ENCODE measurements around the gene TRUB2.

Gene TRUB2, protein sequence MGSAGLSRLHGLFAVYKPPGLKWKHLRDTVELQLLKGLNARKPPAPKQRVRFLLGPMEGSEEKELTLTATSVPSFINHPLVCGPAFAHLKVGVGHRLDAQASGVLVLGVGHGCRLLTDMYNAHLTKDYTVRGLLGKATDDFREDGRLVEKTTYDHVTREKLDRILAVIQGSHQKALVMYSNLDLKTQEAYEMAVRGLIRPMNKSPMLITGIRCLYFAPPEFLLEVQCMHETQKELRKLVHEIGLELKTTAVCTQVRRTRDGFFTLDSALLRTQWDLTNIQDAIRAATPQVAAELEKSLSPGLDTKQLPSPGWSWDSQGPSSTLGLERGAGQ

DNA sequence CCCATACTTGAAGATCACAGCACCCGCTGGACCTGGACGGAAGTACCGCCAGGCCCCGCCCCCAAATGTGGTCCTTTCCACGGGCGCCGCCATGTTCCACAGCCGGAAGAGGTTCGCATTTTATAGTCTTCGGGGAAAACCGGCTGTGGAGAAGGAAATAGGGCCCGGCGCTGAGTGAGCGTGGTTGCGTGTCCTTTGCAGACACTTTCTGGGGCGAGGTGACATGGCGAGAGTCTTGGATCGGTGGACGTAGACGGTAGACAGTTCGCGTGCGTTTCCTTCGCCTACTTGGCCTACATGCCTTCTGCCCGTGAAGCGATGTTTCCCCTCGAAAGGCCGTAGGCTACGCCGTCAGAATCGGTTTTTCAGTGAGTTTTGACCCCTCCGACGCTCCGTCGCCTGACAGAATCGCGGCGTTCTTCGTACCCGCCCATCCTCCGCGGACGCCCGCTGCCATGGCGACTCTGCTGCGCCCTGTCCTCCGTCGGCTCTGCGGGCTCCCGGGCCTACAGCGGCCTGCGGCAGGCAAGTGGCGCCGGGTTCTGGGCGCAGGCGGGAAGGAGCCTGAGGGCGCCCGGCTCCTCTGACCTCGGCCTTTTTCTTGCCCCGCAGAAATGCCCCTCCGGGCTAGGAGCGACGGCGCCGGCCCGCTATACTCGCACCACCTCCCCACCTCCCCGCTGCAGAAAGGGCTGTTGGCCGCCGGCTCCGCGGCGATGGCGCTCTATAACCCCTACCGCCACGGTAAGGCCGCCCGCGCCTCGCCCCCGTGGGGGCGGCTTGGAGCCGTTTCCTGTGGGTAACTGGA lies at the start of gene TRUB2, which contains the start of gene COQ4:
TSS of gene TRUB2 (minus strand) at position 44 of the 808 bp plus-strand sequence. CDS start at position 5, 39 bp downstream.
TSS of gene COQ4 (plus strand) at position 436 of the 808 bp plus-strand sequence. CDS start at position 456, 20 bp downstream.
- peak; percentile 96 for DNase-seq

DNA sequence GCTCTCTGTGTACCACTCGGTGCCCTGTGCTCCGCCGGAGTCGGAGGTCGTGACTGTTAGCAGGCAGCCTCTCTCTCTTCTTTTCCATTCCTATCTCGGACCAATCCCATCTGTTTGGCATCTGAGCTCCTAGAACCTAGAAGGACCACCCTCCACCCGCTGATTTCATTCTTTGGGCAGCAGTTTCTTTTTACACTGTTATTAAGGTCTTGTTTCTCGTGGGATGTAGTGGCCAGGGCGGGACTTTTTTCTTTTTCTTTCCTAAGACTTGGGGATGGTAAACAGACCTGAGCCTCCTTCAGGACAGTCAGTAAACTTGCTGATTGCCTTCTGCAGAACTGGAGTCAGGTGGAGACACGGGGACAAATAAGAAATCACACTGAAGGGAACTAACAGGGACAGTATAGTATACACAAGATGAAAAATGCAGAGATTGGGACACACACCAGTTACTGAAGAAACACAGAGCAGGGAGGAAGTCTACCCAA lies 49.4 kb upstream of the TRUB2 start:
- DNase-seq: peak; percentile 11

DNA sequence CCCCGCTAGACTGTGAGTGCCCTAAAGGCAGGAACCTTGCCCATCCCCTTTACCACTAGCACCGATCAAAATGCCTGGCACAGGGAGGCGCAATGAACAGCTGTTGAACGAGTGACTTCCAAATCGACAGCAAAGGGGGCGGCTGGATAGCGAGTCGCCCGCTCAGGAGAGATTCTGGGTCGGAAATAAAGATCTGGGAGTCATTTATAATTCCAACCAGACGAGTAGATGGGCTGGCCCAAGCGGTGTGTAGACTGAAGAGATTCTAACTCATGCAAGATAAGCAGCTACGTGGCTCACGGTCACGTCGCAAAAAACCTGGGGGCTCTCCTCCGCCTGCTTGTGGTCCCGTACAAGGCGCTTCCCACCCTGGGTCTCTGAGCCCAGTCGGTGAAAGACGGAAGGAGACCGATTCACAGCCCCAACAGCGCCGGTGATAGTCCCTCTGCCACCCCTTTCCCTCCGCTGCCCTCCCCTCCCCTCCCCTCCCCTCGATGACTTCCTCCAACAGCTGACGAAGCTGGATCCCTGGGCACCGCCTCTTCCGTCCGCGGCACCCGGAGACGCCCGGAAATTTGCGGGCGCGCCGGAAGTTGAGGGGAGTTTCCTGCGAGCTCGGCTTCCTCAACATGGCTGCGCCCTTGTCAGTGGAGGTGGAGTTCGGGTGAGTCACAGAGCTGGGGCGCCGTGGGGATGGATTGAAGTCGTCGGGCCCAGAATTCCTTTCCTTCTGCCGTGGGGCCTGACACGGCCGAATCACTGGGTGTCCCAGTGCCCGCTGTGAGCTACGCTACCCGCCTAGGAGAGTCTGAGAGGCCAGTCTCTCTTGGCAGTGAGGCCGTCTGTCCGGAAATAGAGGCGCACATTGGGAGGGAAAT lies 48.7 kb upstream of the TRUB2 start, which contains the start of gene URM1:
TSS of gene URM1 (plus strand) at position 623 of the 878 bp plus-strand sequence. CDS start at position 630, 7 bp downstream.
- peak; percentile 98 for DNase-seq

DNA sequence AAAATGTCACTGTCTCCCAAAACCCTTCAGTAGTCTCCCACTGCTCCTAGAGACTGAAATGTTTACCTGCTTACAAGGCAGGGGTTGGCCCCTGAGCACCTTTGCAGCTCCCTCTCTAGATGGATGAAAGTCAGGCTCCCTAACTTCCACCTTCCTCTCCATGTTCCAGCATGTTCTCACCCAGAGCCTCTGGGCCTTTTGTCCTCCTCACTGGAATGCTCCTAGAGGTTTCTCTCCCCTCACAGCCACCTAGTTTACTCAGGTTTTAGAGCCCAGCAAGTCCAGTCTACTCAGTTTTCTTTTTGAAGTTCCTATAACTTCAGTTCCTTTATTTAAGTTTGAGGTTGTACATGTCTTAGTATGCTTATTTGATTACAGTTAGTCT lies 48.1 kb upstream of the TRUB2 start:
- no peak for DNase-seq

DNA sequence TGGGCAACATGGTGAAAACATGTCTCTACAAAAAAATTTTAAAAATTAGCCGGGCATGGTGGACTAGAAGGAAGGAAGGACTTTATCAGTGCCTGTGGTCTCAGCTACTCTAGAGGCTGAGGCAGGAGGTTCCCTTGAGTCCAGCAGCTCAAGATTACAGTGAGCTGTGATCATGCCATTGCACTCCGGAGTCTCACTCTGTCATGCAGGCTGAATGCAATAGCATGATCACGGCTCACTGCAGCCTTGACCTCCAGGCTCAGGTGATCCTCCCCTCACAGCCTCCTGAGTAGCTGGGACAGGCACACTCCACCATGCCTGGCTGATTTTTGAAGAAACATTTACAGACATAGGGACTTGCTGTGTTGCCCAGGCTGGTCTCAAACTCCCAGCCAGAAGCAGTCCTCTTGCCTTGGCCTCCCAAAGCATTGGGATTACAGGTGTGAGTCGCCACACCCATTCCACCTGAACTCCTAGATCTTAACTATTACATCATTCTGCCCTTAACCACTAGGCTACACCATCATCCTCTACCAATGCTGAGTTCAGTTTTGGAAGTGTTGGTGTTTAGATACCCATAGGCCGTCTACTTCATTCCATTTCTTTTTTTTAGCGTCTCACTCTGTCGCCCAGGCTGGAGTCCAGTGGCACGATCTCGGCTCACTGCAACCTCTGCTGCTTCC lies 46.9 kb upstream of the TRUB2 start:
- DNase-seq: no peak

DNA sequence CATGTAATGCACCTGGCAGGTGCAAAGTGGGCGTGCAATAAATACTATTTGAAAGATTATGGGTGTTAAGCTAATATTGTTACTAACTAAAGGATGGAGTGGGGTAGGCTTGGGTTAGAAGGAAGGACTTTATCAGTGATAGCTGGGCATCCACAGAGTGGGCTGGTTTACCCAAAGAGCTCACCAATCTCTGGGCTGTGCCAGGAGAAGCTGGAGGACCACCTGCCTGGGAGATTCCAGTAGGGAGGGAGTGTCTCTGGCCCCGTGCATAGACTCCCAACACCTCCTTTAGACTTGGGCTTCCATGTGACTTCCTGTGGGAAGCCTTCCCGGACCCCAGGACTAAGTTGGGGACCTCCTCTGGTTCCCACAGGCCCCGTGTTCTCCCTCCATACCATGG lies 43.3 kb upstream of the TRUB2 start:
- DNase-seq: no peak

DNA sequence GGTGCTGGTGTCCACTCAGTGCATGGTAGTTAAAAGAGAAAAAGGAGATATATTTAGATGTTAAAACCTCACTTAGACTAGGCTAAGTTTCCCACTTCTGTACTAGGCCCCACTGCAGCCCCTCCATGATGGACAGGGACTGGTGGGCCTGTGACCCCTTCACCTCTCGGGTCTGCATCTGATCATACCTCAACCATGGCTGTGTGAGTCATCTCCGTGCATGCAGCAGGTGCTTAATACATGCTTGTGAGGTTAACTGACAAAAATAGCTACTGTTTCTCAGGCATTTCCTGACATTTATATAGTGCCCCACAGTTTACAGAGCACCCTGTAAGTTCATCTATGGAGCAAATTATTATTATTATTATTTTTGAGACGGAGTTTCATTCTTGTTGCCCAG lies 40.5 kb upstream of the TRUB2 start:
- DNase-seq: no peak

DNA sequence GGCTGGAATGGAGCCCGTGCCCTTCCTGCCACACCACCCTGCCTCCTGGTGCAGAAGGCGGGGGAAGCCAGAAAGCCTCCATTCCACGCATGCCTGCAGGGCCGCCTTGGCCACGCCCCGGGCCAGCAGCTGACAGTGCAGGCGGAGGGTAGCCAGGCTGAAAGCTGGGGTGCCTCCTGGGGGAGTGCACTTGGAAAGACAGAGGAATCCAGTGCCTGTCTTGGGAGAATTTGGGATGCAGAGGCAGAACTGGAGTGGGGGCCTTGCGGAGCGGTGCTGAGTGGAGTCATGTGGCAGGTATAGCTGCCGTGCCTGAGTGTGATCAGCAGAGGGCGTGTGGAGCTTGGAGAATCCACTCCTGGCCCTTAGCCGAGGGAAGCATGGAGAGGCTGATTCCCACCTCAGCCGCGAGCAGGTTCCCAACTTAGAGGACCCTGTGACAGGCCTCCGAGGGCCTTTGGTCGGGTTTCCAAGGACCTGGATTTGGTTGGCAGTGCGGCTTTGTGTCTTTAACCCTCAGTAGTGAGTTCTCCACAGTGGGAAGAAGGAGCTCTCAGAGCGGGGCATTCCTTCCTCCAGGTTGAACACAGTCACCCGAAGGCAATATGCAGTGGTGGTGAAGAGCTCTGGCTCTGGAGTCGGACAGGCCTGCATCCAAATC lies 39.9 kb upstream of the TRUB2 start:
- peak; percentile 78 for DNase-seq

DNA sequence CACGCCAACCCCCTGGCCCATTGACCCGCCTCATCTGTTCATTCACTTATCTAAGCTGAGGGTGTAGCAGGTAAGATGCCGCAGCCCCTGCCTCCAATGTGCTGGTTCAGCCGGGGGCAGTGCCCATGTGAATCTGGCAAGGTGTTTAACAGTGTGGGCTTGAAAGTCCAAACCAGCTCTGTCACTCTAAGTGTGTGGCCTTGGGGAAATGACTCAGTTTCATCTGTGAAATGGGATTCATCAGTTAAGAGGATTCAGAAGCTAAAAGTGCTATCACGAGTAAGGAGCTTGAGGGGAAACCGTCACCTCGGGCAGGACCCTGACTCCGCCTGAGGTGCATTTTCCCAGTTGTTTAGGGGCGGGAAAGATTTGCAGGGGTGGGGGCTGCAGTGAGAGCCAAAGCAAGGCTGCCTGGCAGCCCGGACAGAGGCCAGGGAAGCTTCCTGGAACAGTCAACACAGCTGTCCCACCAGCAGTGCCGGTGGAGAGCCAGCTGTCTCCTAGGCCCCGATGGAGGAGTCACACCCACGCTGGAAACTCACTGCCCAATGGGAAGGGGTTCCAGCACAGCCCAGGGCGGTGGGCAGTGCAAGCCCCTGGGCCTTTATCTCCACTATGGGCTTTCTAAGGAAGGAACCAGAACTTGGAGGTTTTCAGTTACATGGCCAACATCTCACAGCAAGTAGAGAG lies 39.2 kb upstream of the TRUB2 start:
- no peak for DNase-seq

DNA sequence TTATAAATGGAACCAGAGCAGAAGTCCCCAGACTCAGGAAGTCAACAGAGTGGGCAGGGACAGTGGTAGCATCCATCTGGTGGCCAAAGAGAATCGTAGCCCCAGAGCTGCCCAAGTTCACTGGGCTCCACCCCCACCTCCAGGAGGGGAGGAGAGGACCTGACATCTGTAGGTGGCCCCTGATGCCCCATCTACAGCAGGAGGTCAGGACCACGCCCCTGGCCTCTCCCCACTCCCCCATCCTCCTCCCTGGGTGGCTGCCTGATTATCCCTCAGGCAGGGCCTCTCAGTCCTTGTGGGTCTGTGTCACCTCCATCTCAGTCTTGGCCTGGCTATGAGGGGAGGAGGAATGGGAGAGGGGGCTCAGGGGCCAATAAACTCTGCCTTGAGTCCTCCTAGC lies 38.6 kb upstream of the TRUB2 start:
- no peak for DNase-seq

DNA sequence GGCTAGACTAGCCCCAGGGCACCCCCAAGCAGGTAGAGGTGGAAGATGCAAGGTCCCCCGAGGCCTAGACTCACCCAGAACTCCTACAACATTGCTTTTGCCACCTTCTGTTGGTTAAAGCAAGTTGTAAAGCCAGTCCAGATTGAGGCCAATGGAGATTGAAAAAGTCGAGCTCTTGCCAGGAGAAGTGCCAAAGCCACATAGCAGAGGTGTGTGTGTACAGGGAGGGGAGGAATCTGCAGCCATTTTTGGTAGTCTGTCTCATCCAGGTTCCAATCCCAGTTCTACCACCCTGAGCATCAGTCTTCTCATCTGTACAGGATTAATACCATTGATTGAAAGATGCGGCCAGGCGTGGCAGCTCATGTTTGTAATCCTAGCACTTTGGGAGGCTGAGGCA lies 36.6 kb upstream of the TRUB2 start:
- no peak for DNase-seq

DNA sequence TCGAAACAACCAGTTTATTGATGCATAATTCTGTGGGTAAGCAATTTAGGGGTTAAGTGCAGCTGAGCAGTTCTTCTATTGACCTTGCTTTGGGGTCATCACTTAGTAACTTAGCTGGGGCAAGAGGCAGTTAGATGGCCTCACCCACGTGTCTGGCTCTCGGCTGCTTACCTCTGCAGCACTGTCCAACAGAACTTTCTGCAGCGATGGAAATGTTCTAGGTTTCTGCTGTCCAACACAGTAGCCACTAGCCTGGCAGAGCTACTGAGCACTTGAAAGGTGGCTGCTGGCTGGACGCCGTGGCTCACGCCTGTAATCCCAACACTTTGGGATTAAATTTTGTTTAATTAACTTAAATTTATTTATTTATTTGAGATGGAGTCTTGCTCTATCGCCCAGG lies 35.8 kb upstream of the TRUB2 start:
- no peak for DNase-seq

DNA sequence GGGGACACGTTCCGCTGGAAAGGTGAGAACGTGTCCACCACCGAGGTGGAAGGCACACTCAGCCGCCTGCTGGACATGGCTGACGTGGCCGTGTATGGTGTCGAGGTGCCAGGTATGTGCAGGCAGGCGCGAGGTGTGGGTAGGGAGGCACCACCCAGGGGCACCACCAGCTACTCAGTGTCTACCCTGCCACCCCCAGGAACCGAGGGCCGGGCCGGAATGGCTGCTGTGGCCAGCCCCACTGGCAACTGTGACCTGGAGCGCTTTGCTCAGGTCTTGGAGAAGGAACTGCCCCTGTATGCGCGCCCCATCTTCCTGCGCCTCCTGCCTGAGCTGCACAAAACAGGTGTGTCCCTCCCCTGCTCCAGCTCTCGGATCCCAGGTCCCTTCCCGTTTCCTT lies 33.2 kb upstream of the TRUB2 start:
- DNase-seq: no peak

DNA sequence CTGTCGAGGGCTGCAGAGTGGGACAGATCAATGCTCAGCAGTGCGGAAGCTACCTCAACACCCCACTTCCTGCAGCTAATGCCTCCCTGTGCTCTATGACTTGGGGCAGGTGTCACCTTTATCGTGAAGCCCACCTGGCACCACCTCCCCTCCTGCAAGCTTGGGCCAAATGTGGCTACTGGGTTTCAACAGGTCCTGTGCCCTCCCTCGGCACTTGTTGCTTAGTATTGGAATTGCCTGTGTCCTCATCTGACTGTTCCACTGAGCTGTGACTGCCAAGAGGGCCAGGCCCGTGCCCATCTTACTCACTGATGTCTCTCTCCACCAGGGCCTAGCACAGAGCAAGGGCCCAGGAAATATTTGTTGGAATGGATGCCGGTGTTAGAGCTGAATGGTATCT lies 27.5 kb upstream of the TRUB2 start:
- DNase-seq: no peak

DNA sequence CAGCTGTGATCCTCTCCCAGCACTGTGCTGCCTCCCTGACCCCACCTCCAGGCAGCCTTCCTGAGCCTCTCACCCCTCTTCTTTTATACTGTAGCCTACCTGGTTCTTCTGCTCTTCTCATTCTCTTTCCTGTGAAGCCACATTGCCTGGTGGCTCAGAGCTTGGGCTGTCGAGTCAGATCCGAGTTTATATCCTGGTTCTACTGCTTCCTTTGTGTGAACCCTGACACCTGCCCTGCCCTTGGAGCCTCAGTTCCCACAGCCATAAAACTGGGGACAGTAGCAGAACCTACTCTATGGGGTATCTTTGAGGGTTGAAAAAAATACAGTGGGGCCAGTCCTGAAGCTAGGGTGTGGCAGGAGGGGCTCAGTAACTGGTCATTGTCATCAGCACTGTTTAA lies 26.9 kb upstream of the TRUB2 start:
- DNase-seq: no peak

DNA sequence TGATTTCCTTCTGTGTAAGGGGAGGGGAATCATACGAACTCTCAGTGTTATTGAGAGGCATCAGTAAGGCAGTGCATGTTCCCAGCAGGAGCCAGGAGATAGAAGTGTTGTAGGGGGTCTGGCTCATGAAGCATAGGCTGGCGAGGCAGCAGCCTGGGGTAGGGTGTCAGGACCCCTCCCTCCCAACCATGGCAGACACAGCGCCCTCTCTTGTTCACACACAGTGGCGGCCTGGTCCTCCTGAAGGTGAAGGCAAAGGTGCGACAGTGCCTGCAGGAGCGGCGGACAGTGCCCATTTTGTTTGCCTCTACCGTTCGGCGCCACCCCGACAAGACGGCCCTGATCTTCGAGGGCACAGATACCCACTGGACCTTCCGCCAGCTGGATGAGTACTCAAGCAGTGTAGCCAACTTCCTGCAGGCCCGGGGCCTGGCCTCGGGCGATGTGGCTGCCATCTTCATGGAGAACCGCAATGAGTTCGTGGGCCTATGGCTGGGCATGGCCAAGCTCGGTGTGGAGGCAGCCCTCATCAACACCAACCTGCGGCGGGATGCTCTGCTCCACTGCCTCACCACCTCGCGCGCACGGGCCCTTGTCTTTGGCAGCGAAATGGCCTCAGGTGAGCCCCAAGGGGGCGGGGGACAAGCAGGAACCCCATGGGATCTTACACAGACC lies 22.8 kb upstream of the TRUB2 start:
- no peak for DNase-seq

DNA sequence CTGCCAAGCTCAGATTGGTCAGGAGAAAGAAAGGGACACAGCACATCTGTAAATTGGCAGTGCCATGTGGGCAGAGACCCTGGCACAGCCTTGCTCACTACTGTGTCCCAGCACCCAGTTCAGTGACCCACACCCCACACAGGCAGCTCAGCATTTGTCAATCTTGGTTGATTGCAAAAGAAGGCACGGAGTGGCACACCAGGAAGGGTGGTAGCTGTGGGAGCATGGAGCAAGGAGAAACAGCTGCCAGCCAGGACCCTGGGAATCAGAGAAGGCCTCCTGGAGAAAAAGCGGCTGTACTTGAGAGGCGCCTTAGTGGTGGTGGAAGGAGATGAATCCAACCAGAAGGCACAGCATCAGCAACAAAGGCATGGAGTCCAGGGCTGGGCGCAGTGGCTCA lies 21.6 kb upstream of the TRUB2 start:
- DNase-seq: no peak

DNA sequence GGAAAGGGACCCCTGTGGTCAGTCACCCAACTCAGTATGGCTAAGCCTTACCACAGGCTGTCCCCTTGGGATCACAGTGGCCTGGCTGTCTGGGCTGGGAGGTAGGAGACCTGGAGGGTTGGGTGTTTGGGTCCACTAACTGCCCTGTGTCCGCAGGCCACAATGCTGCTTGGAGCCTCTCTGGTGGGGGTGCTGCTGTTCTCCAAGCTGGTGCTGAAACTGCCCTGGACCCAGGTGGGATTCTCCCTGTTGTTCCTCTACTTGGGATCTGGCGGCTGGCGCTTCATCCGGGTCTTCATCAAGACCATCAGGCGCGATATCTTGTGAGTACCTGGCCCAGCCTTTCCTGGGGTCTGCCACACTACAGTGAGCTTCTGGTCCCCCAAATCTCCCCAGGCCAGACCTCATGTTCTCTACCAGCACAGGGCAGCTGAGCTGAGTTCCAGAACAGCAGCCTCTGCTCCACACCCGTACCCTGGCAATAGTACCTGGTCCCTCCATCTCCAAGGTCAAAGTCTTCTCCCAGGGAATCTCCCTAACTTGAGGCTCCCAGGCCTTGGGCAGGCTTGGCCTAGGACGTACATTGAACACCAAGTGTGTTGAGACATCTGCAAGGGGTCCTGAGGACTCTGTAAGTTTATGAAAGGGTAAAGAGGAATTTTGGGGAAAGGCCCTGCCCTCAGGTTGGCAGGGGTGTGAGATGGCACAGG lies 20.9 kb upstream of the TRUB2 start:
- no peak for DNase-seq

DNA sequence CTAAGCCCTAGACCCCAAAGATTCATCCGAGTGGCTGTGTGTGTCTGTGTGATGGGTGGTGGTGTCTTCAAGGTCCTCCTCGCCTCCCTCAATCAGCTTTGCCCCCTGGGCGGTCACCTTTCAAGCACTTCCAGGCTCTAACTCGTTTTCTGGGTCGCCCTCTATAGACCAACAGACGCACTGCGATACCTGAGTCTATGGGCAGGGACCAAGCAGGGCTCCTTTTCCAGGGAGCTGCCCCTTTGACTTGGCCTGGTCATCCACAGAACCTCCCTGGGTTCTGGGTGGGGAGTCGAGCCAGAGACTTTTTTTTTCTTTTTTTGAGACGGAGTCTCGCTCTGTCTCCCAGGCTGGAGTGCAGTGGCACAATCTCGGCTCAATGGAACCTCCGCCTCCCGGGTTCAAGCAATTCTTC lies 19.2 kb upstream of the TRUB2 start:
- peak; percentile 71 for DNase-seq

Data from suppressor macrophage treated with lipopolysaccharide for 4 hours (primary cell).